ENCODE measurements around the gene RARG.

RARG gene

GRCh38 chr12:53196486-53196885 lies 35.5 kb downstream of the RARG start:
- no peak for TF ChIP-seq FOXP2 (optimal IDR thresholded peaks at IDR 0.05; ENCODE audit: control extremely low read depth, extremely low read length, insufficient read depth)

GRCh38 chr12:53195516-53196420 lies 36.2 kb downstream of the RARG start:
- no peak overlapping the region for H3K4me3 ChIP-seq
- no peak for DNase-seq (ENCODE audit: low read depth, low spot score)
- no peak for TF ChIP-seq POLR2AphosphoS5 (IDR thresholded peaks at IDR 0.05; ENCODE audit: borderline replicate concordance, low read depth, low read length)
- TF ChIP-seq FOXP2 (optimal IDR thresholded peaks at IDR 0.05; ENCODE audit: control extremely low read depth, extremely low read length, insufficient read depth): no peak
- TF ChIP-seq EZH2 (IDR thresholded peaks at IDR 0.05): no peak
- H3K36me3 ChIP-seq (ENCODE audit: insufficient read depth, low read length): no peaks in the 10 kb centered on the region
- H3K27ac ChIP-seq: no peak overlapping the region
- H3K9me3 ChIP-seq (ENCODE audit: low read depth, low read length): no peaks in the 10 kb centered on the region
- H3K9ac ChIP-seq (ENCODE audit: insufficient read length): no peak overlapping the region

More at GRCh38 chr12:53196486-53196885, 35.5 kb downstream of the RARG start:
- no peak overlapping the region for H3K4me3 ChIP-seq
- H3K36me3 ChIP-seq (ENCODE audit: insufficient read depth, low read length): no peaks in the 10 kb centered on the region
- H3K9ac ChIP-seq (ENCODE audit: insufficient read length): no peak overlapping the region
- DNase-seq (ENCODE audit: low read depth, low spot score): no peak
- no peaks in the 10 kb centered on the region for H3K9me3 ChIP-seq (ENCODE audit: low read depth, low read length)
- H3K27ac ChIP-seq: no peak overlapping the region

- H3K9me3 ChIP-seq (ENCODE audit: low read depth, low read length): no peaks in the 10 kb centered on the region
- no peak overlapping the region for H3K27ac ChIP-seq
- H3K9ac ChIP-seq (ENCODE audit: insufficient read length): no peak overlapping the region
- no peaks in the 10 kb centered on the region for H3K36me3 ChIP-seq (ENCODE audit: insufficient read depth, low read length)
- DNase-seq (ENCODE audit: low read depth, low spot score): no peak
- no peak for TF ChIP-seq POLR2AphosphoS5 (IDR thresholded peaks at IDR 0.05; ENCODE audit: borderline replicate concordance, low read depth, low read length)
- no peak for TF ChIP-seq EZH2 (IDR thresholded peaks at IDR 0.05)
- no peak overlapping the region for H3K4me3 ChIP-seq
Observed at GRCh38 chr12:53194973-53195372, 37.0 kb downstream of the RARG start.

GRCh38 chr12:53193985-53194716 lies 37.9 kb downstream of the RARG start:
- H3K4me3 ChIP-seq: no peak overlapping the region
- no peak overlapping the region for H3K27ac ChIP-seq
- no peak overlapping the region for H3K9ac ChIP-seq (ENCODE audit: insufficient read length)
- no peak for DNase-seq (ENCODE audit: low read depth, low spot score)
- TF ChIP-seq FOXP2 (optimal IDR thresholded peaks at IDR 0.05; ENCODE audit: control extremely low read depth, extremely low read length, insufficient read depth) (no peak), POLR2AphosphoS5 (IDR thresholded peaks at IDR 0.05; ENCODE audit: borderline replicate concordance, low read depth, low read length) (no peak), EZH2 (IDR thresholded peaks at IDR 0.05) (no peak)
- no peaks in the 10 kb centered on the region for H3K9me3 ChIP-seq (ENCODE audit: low read depth, low read length)
- H3K36me3 ChIP-seq (ENCODE audit: insufficient read depth, low read length): no peaks in the 10 kb centered on the region

- H3K9ac ChIP-seq (ENCODE audit: insufficient read length): no peak overlapping the region
- no peaks in the 10 kb centered on the region for H3K9me3 ChIP-seq (ENCODE audit: low read depth, low read length)
- TF ChIP-seq POLR2AphosphoS5 (IDR thresholded peaks at IDR 0.05; ENCODE audit: borderline replicate concordance, low read depth, low read length): no peak
- TF ChIP-seq EZH2 (IDR thresholded peaks at IDR 0.05): no peak
- no peak for TF ChIP-seq FOXP2 (optimal IDR thresholded peaks at IDR 0.05; ENCODE audit: control extremely low read depth, extremely low read length, insufficient read depth)
- H3K27ac ChIP-seq: no peak overlapping the region
- no peak overlapping the region for H3K4me3 ChIP-seq
- no peak for DNase-seq (ENCODE audit: low read depth, low spot score)
- peaks cover 8% of the 10 kb centered on the region for H3K36me3 ChIP-seq (ENCODE audit: insufficient read depth, low read length)
Observed at GRCh38 chr12:53193040-53193439, 39.0 kb downstream of the RARG start.

GRCh38 chr12:53192531-53193021 lies 39.4 kb downstream of the RARG start:
- TF ChIP-seq EZH2 (IDR thresholded peaks at IDR 0.05): no peak
- no peak for TF ChIP-seq POLR2AphosphoS5 (IDR thresholded peaks at IDR 0.05; ENCODE audit: borderline replicate concordance, low read depth, low read length)
- no peak for TF ChIP-seq FOXP2 (optimal IDR thresholded peaks at IDR 0.05; ENCODE audit: control extremely low read depth, extremely low read length, insufficient read depth)
- Histone ChIP-seq H3K36me3 (ENCODE audit: insufficient read depth, low read length) (peaks cover 12% of the 10 kb centered on the region), H3K9me3 (ENCODE audit: low read depth, low read length) (no peaks in the 10 kb centered on the region), H3K27ac (no peak overlapping the region), H3K9ac (ENCODE audit: insufficient read length) (no peak overlapping the region), H3K4me3 (no peak overlapping the region)
- DNase-seq (ENCODE audit: low read depth, low spot score): no peak

- Histone ChIP-seq H3K27ac (no peak overlapping the region), H3K4me3 (no peak overlapping the region), H3K9me3 (ENCODE audit: low read depth, low read length) (no peaks in the 10 kb centered on the region), H3K36me3 (ENCODE audit: insufficient read depth, low read length) (peaks cover 18% of the 10 kb centered on the region), H3K9ac (ENCODE audit: insufficient read length) (no peak overlapping the region)
- no peak for TF ChIP-seq POLR2AphosphoS5 (IDR thresholded peaks at IDR 0.05; ENCODE audit: borderline replicate concordance, low read depth, low read length)
- no peak for TF ChIP-seq EZH2 (IDR thresholded peaks at IDR 0.05)
- DNase-seq (ENCODE audit: low read depth, low spot score): no peak
Observed at GRCh38 chr12:53191885-53192530, 40.0 kb downstream of the RARG start.
